ENCODE measurements around the gene ZC3HAV1. TPM values are rescaled to one million over a fixed set of nuclear protein-coding genes. Genes with fewer than 3 reads are reported as not detected.

The ZC3HAV1 gene
- total and polyA plus RNA-seq, 9 of the 15 experiments (the other 6 are each of a cell fraction or from before 2014, with no cell fraction given) = 11.9 to 40.5 (median 23.9) TPM

- TF ChIP-seq RFX7 (CRISPR knock-in tag; IDR thresholded peaks at IDR 0.05) (no peak), ATF1 (CRISPR knock-in tag; IDR thresholded peaks at IDR 0.05) (no peak), ATF1 (tag; IDR thresholded peaks at IDR 0.05) (no peak), ZBTB40 (IDR thresholded peaks at IDR 0.05) (peak; percentile 37; the same call in 1 of the 2 replicates), ZBTB40 (CRISPR knock-in tag; IDR thresholded peaks at IDR 0.05) (no peak), NCOA2 (IDR thresholded peaks at IDR 0.05; ENCODE audit: partially characterized antibody in 2 of 2) (no peak), CREB3 (tag; conservative IDR thresholded peaks at IDR 0.05; ENCODE audit: low read depth) (no peak), E2F1 (CRISPR knock-in tag; IDR thresholded peaks at IDR 0.05) (no peak), ZNF586 (CRISPR knock-in tag; conservative IDR thresholded peaks at IDR 0.05) (no peak), KLF13 (tag; IDR thresholded peaks at IDR 0.05; ENCODE audit: borderline replicate concordance, low read depth) (no peak), RBM14 (IDR thresholded peaks at IDR 0.05; ENCODE audit: borderline replicate concordance, insufficient read depth, low read depth, low read length) (no peak), ADNP (tag; IDR thresholded peaks at IDR 0.05) (peak; percentile 90), PHF8 (IDR thresholded peaks at IDR 0.05; ENCODE audit: borderline replicate concordance, low read length) (0 out of 2 replicates have a peak, but pooled peaks have one; percentile 19), ZFX (CRISPR knock-in tag; IDR thresholded peaks at IDR 0.05) (0 out of 2 replicates have a peak, but pooled peaks have one; percentile 41)
These were observed 17.9 kb downstream of the ZC3HAV1 start (continued) for GRCh38 chr7:139091677-139091996.

Measured in K562 (cell line).